Measurements from ENCODE around the gene BRD1.
"Not testable (repeated sequence)": the region's sequence is repeated elsewhere in the genome, so short reads cannot be mapped to it uniquely, and the experiment has no call there.

BRD1 gene

GRCh38 chr22:49785841-49786471 lies 41.7 kb downstream of the BRD1 start:
- in situ Hi-C loops (cut with MboI; ENCODE audit: low sequenced_read_pairs) = no loop called here

DNA sequence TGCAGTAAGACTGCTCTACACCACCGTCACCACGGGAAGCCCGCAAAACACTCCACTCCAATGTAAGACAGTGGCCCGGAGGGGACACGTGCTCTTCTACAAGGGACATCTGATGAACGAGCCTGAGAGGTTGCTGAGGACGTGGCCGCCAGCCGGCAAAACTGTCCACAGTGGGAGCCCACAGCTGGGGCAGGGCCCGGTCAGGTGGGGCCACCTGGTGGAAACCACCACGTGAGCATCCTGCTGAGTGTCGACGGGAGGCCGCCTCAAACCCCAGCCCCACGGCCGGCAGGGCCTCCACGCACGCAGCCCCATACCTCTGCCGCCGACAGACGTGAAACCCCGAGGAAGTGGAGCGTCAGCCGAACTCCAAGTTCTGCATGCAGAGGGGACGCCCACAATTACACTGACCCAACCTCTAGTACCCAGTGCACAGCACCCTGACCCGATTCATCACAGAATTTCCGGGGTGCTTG lies 42.6 kb downstream of the BRD1 start:
- in situ Hi-C loops (cut with MboI; ENCODE audit: low sequenced_read_pairs) = no loop called here

- in situ Hi-C loops (cut with MboI; ENCODE audit: low sequenced_read_pairs) = no loop called here
These were observed 43.1 kb downstream of the BRD1 start for GRCh38 chr22:49784630-49784971.

- in situ Hi-C loops (cut with MboI; ENCODE audit: low sequenced_read_pairs) = no loop called here
These were observed 43.6 kb downstream of the BRD1 start for GRCh38 chr22:49783926-49784629.

DNA sequence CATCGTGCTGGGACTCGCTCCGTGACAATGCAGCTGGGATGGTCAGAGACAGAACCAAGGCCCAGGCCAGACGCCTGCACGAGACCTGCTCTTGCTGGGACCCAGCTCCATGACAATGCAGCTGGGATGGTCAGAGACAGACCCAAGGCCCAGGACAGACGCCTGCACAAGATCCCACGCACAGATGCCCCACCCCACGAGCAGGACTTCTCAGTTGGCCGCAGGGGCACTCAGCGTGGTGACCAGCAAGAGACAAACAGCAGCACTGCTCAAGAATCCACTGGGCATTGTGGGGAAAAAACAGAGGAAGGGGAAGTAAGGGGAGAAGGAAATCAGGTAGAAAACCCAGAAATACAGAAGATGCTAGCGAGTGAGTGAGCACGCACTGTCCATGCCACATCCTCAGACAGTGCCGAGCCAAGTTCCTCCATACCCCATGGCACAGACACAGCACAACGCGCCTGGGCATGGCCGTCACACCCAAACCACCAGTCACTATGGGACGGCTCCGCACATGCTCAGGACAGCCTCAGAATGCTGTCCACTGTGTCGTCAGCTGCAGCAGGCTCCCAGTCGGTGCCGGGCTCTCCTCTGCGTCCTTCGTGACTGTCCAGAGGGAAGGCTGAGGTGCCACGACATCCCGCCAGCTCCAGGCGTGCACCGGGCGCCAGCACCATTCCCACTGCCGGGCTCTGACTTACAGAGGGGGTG lies 44.5 kb downstream of the BRD1 start:
- in situ Hi-C loops (cut with MboI; ENCODE audit: low sequenced_read_pairs) = no loop called here

- in situ Hi-C loops (cut with MboI; ENCODE audit: low sequenced_read_pairs) = not testable (repeated sequence)
These were observed 45.8 kb downstream of the BRD1 start for GRCh38 chr22:49781886-49782285.

GRCh38 chr22:49781289-49781782 lies 46.3 kb downstream of the BRD1 start:
- in situ Hi-C loops (cut with MboI; ENCODE audit: low sequenced_read_pairs) = no loop called here

DNA sequence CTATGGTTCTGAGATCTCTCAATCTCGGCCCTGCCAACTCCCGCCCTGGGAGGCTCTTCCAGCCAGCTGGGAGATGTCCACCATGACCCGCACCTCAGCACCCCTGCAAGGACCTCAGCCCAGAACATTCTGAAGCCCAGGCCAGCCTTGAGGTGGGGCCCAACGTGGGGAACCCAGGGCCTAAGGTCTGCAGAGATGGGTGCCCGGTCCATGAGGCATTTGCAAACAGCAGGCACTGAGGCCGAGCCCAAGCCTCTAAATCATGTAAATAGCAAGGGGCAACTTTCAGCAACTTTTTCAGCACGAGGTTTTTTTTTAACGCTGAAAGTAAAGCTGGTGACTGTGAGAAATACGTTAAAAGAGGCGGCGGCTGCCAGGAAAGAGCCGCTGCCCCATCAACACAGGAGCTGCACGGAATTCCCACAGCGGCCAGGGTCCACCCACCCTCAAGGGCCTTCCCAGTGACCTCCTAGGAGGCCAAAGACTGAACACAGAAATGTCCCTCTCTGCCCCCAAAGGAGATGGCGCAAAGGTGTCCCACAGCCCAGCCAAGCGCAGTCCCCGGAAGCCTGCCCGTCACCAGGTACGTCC lies 46.9 kb downstream of the BRD1 start:
- in situ Hi-C loops (cut with MboI; ENCODE audit: low sequenced_read_pairs) = no loop called here

DNA sequence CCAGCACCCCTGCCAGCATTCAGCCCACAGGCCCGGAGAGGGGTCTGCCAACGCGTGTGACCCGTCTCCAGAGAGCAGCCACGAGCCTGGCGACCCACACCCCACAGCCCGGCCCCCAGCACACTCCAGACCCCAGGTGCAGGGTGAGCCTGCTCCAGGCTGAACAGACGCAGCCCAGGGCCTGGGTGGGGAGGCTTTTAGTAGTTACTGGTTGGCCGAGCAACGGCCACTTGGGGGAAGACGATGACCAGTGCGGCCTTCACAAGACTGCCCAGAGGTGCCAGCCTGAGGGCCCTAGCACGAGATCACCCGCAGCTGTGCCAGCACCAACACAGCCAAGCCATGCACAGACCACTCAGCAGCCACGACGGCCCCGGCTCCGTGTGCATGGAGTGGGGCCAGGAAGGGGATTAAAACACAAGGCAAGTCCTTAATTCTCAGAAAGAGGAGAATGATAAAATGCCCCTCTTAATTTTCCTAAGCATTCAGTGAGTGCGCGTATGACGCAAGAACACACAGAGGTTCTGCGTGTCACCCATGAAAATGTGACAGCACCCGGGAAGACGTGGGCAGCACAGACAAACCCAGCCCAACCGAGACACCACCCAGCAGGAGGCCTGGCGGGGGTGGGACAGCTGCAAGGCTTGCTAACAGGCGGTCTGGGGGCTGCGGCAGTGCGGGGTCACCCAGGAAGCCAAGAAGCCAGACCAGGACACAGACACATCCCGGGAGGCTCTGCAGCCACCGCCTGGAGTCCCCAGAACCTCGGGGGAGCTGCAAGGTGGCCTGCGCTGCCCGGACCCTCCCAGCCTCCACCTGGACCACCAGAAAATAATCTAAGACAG lies 47.6 kb downstream of the BRD1 start:
- in situ Hi-C loops (cut with MboI; ENCODE audit: low sequenced_read_pairs) = no loop called here

GRCh38 chr22:49779211-49779610 lies 48.5 kb downstream of the BRD1 start:
- in situ Hi-C loops (cut with MboI; ENCODE audit: low sequenced_read_pairs) = no loop called here

- in situ Hi-C loops (cut with MboI; ENCODE audit: low sequenced_read_pairs) = no loop called here
These were observed 50.0 kb downstream of the BRD1 start for GRCh38 chr22:49777569-49778249.

DNA sequence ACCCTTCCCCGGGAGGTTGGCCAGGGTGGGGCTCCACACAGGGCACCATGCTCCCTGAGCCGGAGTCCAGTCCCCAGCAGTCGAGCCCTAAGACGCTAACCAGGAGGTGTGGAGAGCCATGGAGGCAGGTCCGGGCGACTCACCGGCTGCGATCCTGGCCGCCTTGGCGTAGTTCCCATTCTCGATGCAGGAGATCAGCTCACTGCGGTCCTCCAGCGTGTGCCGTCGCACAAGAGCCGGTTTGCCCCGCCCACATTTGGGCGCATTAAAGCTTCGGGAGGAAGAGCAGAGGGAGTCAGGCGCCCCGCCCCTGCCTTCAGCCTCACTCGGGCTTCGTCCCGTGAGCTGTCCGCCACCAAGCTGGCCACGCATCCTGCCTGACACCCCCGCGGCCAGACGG lies 50.8 kb downstream of the BRD1 start:
- in situ Hi-C loops (cut with MboI; ENCODE audit: low sequenced_read_pairs) = no loop called here

- in situ Hi-C loops (cut with MboI; ENCODE audit: low sequenced_read_pairs) = no loop called here
These were observed 51.7 kb downstream of the BRD1 start for GRCh38 chr22:49775867-49776511.

GRCh38 chr22:49775191-49775866 lies 52.3 kb downstream of the BRD1 start:
- in situ Hi-C loops (cut with MboI; ENCODE audit: low sequenced_read_pairs) = no loop called here

DNA sequence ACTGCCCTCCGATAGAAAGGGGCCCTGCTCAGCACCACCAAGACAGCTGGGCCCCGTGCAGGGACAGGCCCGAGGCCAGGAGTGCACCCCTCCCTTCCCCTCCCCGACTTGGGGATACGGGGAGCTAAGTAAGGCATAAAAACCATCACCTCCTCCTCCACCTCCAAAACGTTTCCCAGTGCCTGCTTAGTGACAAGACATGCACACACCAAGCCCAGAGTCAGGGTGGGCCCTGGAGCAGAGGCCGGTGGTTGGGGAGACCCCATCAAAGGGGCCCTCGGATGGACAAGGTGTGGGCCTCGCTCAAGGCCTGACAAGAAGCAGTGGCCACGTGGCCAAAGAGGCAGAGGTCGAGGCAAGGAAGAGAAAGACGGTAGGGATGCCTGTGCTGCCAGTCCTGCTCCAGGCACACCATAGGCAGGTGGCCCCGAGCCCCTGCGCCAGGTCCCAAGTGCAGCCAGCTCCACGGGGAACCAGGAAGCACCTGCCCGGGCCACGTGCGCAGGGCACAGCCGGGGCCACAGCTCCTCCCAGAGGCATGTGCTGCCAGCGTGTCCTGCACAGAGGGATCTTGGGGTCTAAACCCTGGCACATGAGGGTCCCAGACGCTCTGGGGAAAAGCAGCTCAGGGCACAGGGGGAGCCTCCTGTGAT lies 53.0 kb downstream of the BRD1 start:
- in situ Hi-C loops (cut with MboI; ENCODE audit: low sequenced_read_pairs) = no loop called here

GRCh38 chr22:49774046-49774445 lies 53.6 kb downstream of the BRD1 start:
- in situ Hi-C loops (cut with MboI; ENCODE audit: low sequenced_read_pairs) = no loop called here

- in situ Hi-C loops (cut with MboI; ENCODE audit: low sequenced_read_pairs) = no loop called here
These were observed 54.1 kb downstream of the BRD1 start for GRCh38 chr22:49773531-49773930.

DNA sequence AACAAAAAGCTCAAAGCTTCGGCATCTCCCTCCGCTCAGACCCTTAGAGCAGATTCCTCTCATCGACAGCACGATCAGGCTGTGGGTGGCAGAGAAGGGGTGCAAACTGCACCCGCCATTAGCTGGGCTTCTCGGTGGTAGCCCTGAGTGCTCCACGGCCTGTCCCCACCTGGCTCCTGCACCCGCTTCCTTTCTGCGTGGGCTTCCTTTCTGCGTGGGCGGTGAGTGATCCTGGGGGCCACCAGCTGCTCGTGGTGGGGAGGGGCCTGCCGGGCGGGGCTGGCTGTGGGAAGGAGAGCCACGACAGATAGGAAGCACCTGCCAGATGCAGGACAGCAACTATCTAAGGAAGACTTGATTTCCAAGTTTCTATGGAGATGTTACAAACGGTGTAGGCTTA lies 55.0 kb downstream of the BRD1 start:
- in situ Hi-C loops (cut with MboI; ENCODE audit: low sequenced_read_pairs) = no loop called here
